GM19372 (cell line): ENCODE data around the gene KCNMB1.
"Not testable (repeated sequence)": the region's sequence is repeated elsewhere in the genome, so short reads cannot be mapped to it uniquely, and the experiment has no call there.

ENCODE experiments used
- ATAC-seq: cut with Tn5 transposase; IDR thresholded peaks from one replicate; pipeline ENCODE4 v1.9.1; 2021; ENCODE audit warnings: mild to moderate bottlenecking, low read depth, moderate library complexity; ENCODE audit not compliant: unreplicated experiment

The KCNMB1 gene

GRCh38 chr5:170380361-170380951 lies 8.7 kb downstream of the KCNMB1 start:
- no peak for ATAC-seq

GRCh38 chr5:170378740-170379139 lies 10.4 kb downstream of the KCNMB1 start:
- no peak for ATAC-seq

GRCh38 chr5:170377027-170377426 lies 12.1 kb downstream of the KCNMB1 start:
- no peak for ATAC-seq

GRCh38 chr5:170376526-170376925 lies 12.6 kb downstream of the KCNMB1 start:
- not testable (repeated sequence) for ATAC-seq

- no peak for ATAC-seq
Measured at GRCh38 chr5:170375283-170375682, 13.9 kb downstream of the KCNMB1 start.

- ATAC-seq: no peak
Measured at GRCh38 chr5:170372971-170373370, 16.2 kb downstream of the KCNMB1 start.

GRCh38 chr5:170368586-170368985 lies 20.6 kb downstream of the KCNMB1 start:
- no peak for ATAC-seq

- no peak for ATAC-seq
Measured at GRCh38 chr5:170366276-170366675, 22.9 kb downstream of the KCNMB1 start.

GRCh38 chr5:170365831-170366230 lies 23.3 kb downstream of the KCNMB1 start:
- ATAC-seq: no peak

GRCh38 chr5:170365011-170365410 lies 24.2 kb downstream of the KCNMB1 start:
- no peak for ATAC-seq

GRCh38 chr5:170363671-170364070 lies 25.5 kb downstream of the KCNMB1 start:
- ATAC-seq: no peak

GRCh38 chr5:170362656-170363055 lies 26.5 kb downstream of the KCNMB1 start:
- no peak for ATAC-seq

GRCh38 chr5:170362102-170362501 lies 27.1 kb downstream of the KCNMB1 start:
- no peak for ATAC-seq

- ATAC-seq: no peak
Measured at GRCh38 chr5:170361616-170362015, 27.6 kb downstream of the KCNMB1 start.

GRCh38 chr5:170361116-170361515 lies 28.1 kb downstream of the KCNMB1 start:
- no peak for ATAC-seq

- no peak for ATAC-seq
Measured at GRCh38 chr5:170360709-170361108, 28.5 kb downstream of the KCNMB1 start.

- no peak for ATAC-seq
Measured at GRCh38 chr5:170357955-170358444, 31.2 kb downstream of the KCNMB1 start.

- ATAC-seq: no peak
Measured at GRCh38 chr5:170355601-170356098, 33.5 kb downstream of the KCNMB1 start.

GRCh38 chr5:170353961-170354360 lies 35.2 kb downstream of the KCNMB1 start:
- no peak for ATAC-seq

GRCh38 chr5:170353011-170353761 lies 36.0 kb downstream of the KCNMB1 start:
- ATAC-seq: no peak

- no peak for ATAC-seq
Measured at GRCh38 chr5:170348137-170348633, 41.0 kb downstream of the KCNMB1 start.
